Stimulated activated CD4-positive, alpha-beta T cell treated with anti-CD3 and anti-CD28 coated beads, Interleukin-1b, Interleukin-23, amount 100 ng/mL, for 1 hour (primary cell): ENCODE results near the gene HIVEP3.
"Not testable (repeated sequence)": the region's sequence is repeated elsewhere in the genome, so short reads cannot be mapped to it uniquely, and the experiment has no call there.

Experiments used
- DNase-seq, 2 donors: peaks; one replicate each; pipeline ENCODE4 v3.0.0-alpha.2; 2020; ENCODE audit warnings: low read depth in 2 of 2

The HIVEP3 gene

DNA sequence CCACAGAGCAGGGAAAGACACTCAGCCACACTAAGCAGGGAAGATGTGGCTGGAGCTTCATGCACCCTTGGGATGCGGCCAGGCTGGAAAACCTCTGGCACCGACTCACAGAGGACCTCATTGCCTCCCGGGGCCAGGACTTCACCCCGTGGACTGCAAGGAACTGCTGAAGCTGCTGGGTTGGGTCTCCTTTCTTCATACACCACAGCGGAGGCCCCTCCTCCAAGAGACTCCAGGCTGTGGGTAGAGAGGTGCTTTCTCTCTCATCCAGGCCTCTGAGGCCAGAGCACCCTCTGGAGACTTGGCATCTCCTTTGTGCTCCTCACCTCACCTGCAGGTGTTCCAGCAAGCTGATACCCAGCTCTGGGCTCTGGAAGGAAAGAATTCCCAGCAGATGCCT lies 358.2 kb downstream of the HIVEP3 start:
- DNase-seq = no peak

DNA sequence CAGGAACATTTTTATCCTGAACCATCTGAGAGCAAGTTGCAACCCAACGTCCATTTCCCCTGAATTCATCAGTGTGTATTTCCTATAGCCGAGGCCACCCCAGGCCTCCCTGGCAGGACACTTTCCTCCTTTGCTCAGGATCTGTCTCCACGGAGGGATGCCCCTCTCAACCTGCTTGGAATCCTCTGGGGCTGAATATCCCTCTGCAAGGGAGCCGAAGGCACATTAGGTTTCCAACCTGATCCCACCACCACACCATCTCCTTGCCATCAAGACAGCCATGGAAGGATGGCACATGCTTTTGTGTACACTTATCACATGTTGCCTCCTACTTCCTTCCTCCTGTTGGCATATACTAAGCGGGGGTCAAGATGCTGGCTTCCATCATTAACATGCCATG lies 359.4 kb downstream of the HIVEP3 start:
- no peak for DNase-seq

DNA sequence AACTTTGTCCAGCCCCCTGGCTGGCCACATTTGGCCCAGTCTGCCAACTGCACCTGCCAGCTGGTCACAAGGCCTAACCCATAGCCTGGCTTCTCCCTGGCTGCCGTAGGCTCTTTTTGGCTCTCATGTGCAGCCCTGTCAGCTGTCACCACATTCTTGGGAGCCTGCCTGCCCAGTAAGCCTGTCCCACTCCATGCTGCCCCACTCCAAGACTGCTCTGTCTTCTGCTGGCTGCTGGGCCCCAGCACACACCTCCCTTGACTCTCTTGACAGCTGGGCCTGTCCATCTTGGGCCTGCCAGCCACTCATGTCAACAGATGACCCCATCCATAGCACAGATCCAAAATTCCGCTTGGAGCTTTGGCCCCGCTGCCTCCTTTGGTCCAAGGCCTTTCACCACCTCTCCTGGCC lies 360.0 kb downstream of the HIVEP3 start:
- DNase-seq = no peak

DNA sequence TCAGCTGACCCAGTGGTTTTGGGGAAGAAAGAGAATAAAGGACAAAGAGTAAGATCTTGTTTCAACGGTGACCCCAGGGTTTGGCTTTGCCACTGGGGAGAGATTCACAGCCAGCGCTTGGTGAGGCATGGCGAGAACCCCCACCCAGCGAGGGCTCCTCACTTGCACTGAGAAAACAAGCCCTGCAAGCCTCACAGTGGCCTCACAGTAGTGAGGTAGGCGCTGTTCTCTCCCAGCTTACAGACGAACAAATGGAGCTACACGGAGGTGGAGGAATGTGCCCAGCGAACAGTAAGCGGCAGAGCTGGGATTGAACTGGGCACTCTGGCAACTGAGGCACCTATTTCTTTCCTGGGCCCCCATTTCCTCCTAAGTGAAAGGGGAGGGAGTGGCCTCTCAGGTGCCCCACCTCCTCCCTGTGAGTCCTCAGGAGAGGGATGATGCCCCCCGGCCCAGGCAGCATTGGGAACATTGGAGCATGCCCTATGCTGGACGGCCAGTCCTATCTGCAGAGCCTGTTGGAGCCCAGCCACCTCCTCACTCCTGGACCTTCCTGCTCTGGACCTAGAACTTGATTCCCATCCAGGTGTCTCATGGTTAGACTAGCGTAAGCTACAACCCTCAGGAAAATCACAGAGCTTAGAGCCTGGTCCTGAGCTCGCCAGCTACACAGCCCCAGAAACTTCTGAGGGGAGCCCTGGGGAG lies 360.8 kb downstream of the HIVEP3 start:
- DNase-seq = no peak

DNA sequence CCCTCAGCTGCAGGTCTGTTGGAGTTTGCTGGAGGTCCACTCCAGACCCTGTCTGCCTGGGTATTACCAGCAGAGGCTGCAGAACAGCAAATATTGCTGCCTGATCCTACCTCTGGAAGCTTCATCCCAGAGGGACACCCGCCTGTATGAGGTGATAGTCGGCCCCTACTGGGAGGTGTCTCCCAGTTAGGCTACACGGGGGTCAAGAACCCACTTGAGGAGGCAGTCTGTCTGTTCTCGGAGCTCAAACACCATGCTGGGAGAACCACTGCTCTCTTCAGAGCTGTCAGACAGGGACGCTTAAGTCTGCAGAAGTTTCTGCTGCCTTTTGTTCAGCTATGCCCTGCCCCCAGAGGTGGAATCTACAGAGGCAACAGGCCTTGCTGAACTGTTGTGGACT lies 364.0 kb downstream of the HIVEP3 start:
- not testable (repeated sequence) for DNase-seq

DNA sequence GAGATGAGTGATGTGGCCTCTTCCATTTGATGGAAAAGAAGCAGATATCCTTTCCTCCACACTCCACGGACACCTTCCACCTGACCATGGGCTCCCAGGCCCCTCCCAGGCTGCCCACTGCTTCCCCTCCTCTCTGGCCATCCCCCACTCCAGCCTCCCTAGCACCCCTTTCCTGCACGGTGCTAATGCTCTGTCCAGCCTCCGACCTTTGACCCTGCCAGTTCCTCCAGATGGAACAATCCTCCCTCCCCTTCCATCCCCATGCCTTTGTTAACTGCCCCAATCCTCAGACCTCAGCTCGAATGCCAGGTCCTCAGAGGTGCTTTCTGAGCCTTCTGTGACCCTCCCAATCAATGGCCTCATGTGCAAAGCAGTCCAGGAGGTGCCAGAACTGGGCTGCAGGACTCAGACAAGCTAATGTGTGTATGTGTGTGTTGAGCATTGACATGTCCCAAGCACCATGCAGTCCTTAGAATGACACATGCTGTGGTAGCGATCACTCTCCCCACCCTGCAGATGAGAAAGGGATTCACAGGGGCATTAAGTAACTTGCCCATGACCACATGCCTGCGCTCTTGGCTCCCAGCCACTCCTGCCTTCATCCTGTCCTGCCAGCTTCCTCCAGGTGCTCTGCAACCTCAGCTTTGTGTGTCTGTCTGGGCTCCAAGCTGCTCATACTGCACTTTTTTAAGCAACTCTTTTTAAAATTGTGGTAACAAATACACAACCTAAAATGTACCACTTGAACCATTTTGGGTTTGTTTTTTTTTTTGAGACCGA lies 370.8 kb downstream of the HIVEP3 start:
- no peak for DNase-seq

DNA sequence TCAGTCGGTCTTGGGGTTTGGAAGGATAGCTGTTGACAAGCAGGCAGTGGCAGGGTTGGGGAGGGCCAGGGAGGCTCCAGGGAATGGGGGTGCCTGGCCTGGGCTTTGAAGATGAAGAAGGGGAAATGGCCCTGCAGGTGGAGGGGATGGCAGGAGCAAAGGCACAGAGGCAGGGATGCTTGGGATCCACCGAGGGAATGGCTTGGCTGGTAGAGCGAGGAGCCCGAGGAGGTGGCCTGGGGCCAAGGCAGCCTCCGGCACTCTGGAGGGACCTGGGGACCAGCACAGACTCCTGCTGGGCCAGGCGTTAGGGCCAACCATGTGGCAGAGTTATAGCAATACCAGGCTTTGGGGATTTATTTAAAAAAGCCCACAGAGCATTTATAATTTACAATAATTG lies 371.4 kb downstream of the HIVEP3 start:
- no peak for DNase-seq

DNA sequence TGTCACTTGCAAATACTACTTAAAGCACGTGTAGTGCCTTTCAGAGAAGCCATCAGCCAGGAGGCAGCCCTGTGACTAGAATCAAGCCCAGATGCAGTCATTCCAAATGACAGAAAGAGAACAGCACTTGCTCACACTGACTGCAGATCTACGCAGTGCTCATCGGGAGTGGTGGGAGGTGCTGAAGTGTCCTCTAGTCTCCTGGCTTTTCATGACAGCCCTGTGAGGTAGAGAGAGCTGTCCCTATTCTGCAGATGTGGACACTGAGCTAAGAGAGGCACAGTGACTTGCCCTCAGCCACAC lies 371.9 kb downstream of the HIVEP3 start:
- DNase-seq = no peak

DNA sequence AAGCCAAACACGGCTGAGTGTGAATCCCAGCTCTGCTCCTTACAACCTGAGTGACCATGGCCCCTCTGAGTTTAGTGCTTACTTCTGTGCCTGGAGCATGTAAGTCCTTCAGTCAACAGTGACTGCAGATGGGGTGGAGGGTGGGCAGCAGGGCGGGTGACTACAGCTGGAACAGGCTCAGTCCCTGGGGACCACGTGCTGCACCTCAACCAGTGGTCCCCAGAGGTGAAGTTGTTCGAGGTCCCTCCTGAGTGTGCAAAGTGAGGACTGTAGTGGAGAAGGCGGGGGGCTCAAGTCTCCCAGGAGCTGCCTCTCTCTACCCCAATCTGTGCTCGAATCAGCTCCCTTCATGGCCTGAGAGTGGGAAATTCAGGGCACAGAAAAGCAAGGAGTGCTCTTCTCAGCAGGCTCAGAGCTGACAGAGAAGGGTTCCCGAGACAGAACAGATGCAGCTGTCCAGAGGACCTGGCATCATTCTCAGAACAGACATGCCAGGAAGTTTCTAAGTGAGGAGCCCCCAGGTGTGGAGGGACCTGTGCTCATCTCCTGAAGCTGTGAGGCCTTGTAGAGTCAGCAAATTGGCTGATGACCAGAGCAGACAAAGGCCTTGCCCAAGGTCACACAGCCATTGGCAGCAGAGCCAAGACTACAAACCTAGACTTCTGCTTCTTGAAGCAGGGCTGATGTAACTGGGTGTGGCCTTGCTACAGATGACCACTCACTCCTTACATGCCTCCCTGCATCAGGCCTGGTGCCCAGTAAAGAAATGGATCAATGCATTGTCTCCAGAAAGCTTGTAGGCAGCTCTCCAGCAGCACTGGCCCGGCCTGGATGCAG lies 372.5 kb downstream of the HIVEP3 start:
- no peak for DNase-seq

DNA sequence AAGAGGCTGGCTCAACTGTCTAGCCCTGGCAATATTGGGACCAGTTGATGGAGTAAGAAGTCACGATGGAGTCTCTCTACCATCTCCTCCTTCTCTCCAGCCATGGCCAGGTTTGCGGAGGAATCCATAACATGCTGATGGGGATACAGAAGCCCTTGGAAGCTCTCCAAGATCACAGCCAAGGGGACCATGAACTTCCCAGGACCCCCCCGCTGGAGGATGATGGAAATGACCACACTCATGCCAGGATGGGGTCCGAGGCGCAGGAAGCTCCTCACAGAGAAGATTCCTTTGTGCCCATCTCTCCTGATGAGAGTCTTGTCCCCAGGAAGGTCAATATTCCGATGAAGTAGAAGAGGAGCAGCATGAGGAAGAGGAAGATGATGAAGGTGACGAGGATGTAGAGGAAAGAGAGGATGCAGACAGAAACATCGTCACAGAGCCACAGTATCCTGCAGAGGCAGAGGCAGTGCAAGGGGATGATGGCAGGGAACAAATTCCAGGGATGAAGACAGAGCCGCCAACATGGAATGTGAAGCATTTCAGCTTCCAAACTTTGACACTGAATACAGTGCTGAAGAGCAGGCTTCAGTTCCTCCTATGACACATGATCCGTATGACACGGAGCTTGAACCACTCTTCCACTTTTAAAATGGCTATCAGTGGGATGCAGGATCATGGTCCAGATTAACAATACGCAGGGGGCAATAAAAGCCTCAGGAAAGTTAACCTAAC lies 376.4 kb downstream of the HIVEP3 start:
- no peak for DNase-seq

DNA sequence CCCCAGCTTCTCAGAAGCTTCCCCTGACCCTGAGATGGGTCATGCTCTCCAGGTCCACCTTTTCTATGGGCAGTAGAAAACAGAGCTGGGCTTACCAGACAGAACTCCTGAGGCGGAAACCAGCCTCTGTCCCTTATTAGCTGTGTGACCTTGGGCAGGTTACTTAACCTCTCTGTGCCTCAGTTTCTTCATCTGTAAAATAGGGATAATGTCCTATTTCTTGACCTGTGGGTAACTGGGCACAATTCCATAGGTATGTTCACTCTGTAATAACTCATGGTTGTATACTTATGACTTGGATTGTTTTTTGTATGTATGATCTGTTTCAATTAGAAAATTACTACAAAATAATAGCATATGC lies 377.1 kb downstream of the HIVEP3 start:
- DNase-seq = no peak

DNA sequence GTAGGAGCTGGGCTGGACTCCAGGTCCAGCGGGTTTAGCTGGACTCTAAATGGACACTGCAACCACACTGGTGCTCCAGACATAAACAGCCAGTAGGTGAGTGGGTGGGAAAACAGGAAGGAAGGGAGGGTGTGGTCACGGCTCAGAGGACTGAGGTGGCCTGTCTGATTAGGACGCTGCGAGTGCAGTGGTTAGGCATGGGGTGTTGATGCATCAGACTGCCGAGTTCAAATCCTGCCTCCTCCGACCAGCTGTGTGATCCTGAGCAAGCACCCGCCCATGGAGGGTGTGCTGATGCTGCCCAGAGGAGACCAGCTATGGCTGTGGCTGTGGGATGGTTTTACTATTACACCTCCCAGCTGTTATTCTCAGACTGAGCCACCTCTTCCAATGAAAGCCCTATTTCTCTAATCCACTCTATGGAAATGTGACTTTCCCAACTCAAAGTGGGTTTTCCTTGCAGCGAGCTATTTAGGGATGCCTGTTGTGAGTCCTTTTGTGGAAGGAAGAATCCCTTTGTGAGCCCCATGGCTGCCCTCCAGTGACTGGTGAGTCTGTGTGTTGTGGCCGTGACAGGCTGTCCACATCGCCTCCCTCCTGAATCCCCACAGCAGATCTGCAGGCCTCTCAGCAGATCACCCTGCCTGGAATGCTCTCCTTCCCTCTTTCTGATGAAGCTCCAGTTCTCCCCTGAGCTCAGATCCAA lies 377.7 kb downstream of the HIVEP3 start:
- no peak for DNase-seq

DNA sequence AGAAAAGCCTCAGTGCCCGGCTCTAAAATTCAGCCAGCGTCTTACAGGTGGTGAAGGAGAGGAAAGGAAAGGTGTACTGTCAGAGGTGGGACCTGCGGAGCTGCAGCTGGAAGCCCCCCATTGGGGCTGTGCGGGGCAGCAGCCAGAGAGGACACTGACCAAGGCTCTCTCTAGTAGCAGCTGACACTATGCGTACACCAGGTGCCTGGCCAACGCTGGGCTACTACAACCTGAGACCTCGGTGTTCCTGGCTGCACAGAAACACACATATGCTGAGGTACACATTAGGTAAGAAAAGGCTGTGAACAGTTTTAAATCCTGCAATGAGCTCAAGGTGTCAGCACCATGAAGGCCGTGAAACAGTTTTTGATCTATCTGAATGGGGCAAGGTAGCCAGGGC lies 378.7 kb downstream of the HIVEP3 start:
- DNase-seq = no peak

DNA sequence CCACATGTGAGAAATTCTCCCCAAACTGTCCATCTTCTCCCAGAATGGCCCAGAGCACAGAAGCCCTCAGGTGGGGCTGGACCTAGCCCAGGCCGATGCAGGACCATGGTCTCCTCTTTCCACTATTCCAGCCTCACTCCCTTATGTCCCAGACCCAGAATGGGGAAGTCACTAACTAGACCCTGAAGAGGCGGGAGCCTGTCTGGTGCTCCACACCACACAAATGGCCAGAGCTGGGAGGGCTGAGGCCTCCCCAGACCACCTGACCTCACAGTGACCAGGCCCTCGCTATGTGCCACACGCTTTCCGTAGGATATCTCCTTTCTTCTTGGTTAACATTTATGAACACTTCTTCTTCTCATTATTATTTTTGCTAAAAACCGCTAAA lies 379.3 kb downstream of the HIVEP3 start:
- no peak for DNase-seq

DNA sequence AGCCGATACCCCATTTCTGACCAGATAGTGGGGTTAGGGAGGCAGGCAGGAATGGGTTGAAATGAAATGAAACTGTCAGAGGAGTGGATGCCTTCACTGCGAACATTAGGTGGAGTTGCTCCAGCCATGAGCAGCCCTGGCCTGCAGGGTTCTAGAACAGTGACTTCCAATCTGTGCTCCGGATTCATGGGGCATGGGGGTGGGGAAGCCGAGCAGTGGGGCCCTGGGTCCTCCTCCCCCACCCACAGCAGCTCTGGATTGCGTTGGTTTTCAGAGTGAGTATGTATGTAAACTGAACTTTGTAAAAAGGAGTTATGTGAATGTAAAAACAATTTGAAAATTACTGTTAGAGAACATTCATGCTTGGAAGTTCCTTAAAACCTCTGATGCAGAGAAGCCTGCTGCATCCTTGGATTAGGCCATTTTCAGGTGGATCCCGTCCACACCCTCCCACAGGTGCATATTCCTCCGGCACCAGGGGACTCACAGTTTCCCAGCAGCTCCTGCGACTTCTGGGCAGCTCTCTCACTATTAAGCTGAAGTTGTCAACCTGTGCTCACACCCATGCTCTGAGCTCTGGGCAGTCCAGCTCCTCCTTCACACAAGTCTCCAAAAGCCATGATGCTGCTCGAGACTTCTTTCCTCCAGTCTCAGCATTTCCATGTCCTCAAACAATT lies 379.8 kb downstream of the HIVEP3 start:
- DNase-seq = no peak

DNA sequence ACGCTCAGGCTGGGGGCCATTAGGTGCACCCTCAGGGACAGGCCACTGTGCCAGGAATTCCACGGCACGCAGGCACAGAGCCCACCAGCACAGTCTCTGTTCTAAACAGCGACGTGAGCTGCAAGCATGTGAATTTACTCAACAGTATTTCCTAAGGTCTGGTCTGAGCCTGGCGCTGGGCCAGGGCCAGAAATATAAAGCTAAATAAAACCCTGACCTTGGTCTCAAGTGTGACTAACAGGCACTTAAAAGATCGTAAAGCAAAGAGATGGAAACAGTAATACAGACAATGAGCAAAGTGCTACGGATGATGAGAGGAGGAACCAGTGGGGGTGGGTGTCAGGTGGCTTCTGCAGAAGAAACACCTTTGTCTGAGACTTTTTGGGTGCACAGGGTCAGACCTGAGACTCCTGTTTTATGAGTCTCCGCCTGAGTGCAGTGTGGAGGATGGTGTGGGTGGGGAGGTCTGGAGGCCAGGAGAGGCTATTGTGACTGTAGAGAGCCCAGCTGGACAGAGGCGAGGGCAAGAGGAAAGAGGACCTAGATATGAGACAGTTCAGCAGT lies 380.9 kb downstream of the HIVEP3 start:
- no peak for DNase-seq

DNA sequence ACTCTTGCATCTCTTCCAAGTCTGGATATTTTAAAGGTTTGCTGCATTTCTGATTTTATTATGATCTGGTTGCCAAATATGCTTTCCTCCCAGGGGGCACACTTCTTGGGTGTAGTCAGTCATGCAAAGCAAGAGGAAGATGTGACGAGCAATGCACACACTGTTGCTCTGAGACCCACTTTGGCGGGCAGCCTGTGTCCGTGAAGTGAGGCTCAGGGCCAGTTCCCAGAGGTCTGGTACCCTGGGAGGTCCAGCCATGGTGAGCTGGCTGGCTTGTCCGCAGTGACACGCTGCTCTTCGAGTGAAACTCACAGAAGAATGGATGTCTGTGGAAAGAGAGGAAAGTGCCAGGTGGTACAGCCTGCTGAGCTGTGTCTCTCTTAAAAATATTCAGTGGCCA lies 381.5 kb downstream of the HIVEP3 start:
- DNase-seq = no peak

DNA sequence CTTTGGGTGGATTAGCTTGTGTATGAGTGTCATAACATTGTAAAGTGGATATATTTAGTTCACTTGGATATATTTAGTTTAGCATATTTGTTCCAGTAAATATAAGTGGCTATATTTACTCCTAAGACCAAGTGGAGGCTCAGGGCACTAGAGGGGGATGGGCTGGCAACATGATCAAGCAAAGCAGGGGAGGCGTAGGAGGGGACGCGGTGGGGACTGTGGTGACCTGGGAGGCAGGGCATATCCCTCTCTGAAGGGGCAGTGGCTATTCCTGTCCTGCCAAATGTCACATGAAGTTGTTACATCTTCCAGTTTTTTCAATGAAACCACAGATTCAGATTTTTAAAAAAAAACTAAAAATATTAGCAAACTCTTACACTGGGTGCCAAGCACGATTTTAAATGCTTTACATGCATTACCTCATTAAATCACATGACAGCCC lies 382.3 kb downstream of the HIVEP3 start:
- no peak for DNase-seq

DNA sequence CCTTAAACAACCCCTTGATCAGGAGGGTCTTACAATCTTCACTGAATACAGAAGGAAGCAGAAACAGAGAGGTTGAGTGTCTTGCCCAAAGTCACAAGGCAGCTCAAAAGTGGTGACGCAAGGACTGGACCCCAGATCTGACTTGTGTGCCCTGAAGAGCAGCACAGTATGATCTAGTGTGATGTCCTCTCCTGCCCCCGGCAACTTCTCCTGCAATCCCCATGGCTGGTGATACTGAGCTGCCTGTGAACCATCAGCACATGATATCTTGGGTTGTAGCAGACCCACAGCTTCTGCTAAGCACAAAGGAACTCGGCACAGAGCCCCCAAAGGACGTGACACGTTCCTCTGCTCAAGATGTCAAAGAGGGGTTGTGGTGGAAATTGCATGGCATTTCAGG lies 383.0 kb downstream of the HIVEP3 start:
- no peak for DNase-seq

DNA sequence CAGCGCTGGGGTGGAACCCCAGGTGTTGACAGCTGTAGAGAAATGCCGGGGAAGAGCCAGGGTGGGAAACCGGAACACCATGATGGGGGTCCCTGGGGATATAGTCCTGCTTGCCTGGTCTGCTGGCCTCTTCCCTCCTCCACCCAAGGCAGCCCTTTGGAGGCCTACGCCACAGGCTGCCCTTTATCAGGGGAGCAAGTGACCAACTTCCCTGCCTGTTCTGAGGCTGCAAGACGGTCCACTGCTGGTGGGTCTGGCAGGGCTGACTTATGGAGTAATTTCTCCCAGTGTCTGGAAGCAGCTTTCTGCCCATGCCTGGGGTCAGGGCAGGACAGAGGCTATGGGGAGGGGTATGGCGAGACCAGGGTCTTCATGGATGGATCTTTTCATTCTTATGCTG lies 383.4 kb downstream of the HIVEP3 start:
- no peak for DNase-seq
